CD4-positive, alpha-beta memory T cell (primary cell): ENCODE measurements around the gene PIGA. TPM values are rescaled to one million over a fixed set of nuclear protein-coding genes. Genes with fewer than 3 reads are reported as not detected.
"Not testable (repeated sequence)": the region's sequence is repeated elsewhere in the genome, so short reads cannot be mapped to it uniquely, and the experiment has no call there.

ENCODE experiments used
- CTCF ChIA-PET: fragments of 350-600 bp; sonication (Branson Sonifier 250); formaldehyde crosslinking; loops from one replicate; lab custom pipeline; 2021; ENCODE audit warnings: inconsistent platforms; ENCODE audit not compliant: partially characterized antibody; lab: Charles Lee
- POLR2A ChIA-PET: fragments of 350-600 bp; sonication (Branson Sonifier 250); formaldehyde crosslinking; loops from one replicate; lab custom pipeline; 2021; ENCODE audit not compliant: partially characterized antibody; lab: Charles Lee
- DNase-seq, 5 donors: peaks; one replicate each; pipeline versions ENCODE4 v3.0.0 to v3.0.0-alpha.2; 2020 to 2022; ENCODE audit warnings: mixed read lengths in 1 of 5
- H3K27ac ChIP-seq: one replicate; pipeline ENCODE4 v1.7.0; 2013; ENCODE audit warnings: low read depth, low read length
- H3K27me3 ChIP-seq: 2 replicates; pipeline ENCODE4 v1.7.0; 2013; ENCODE audit warnings: mild to moderate bottlenecking, low read length, moderate library complexity; ENCODE audit not compliant: insufficient read depth
- H3K36me3 ChIP-seq: 2 replicates; pipeline ENCODE4 v1.7.0; 2013; ENCODE audit warnings: mild to moderate bottlenecking, low read length, moderate library complexity; ENCODE audit not compliant: insufficient read depth
- H3K4me1 ChIP-seq: 2 replicates; pipeline ENCODE4 v1.7.0; 2013; ENCODE audit warnings: mild to moderate bottlenecking, low read length, moderate library complexity; ENCODE audit not compliant: insufficient read depth
- H3K4me3 ChIP-seq, 2 donors: one replicate each; pipeline ENCODE4 v1.7.0; 2013; ENCODE audit warnings: low read length in 2 of 2, mild to moderate bottlenecking in 1 of 2
- H3K9me3 ChIP-seq, 2 donors: one replicate each; pipeline ENCODE4 v1.7.0; 2013; ENCODE audit warnings: low read length in 2 of 2, control low read depth in 1 of 2; ENCODE audit not compliant: control insufficient read depth in 1 of 2
- H3K27ac Mint-ChIP-seq, 7 donors: one replicate each; pipeline ENCODE4 v1.8.0; 2020 to 2021; ENCODE audit warnings: mixed read lengths in 7 of 7, mild to moderate bottlenecking in 6 of 7, inconsistent platforms in 3 of 7, moderate library complexity in 3 of 7
- H3K27me3 Mint-ChIP-seq, 2 donors: one replicate each; pipeline ENCODE4 v1.8.0; 2020 to 2021; ENCODE audit warnings: mixed read lengths in 2 of 2
- H3K36me3 Mint-ChIP-seq, 2 donors: one replicate each; pipeline ENCODE4 v1.8.0; 2020 to 2021; ENCODE audit warnings: mixed read lengths in 2 of 2, inconsistent platforms in 1 of 2, mild to moderate bottlenecking in 1 of 2
- H3K4me1 Mint-ChIP-seq, 4 donors: one replicate each; pipeline ENCODE4 v1.8.0; 2020 to 2021; ENCODE audit warnings: mixed read lengths in 4 of 4, mild to moderate bottlenecking in 1 of 4
- H3K4me3 Mint-ChIP-seq, 8 donors: one replicate each; pipeline ENCODE4 v1.8.0; 2020 to 2021; ENCODE audit warnings: mixed read lengths in 8 of 8, mild to moderate bottlenecking in 7 of 8, moderate library complexity in 6 of 8, inconsistent platforms in 3 of 8
- H3K9me3 Mint-ChIP-seq, 8 donors: one replicate each; pipeline ENCODE4 v1.8.0; 2020 to 2021; ENCODE audit warnings: mixed read lengths in 8 of 8, mild to moderate bottlenecking in 5 of 8, inconsistent platforms in 3 of 8, moderate library complexity in 1 of 8
- intact Hi-C: fragments of 100-400 bp; cut with micrococcal nuclease; formaldehyde crosslinking; loops from one replicate; pipeline ENCODE4 v1.15.1; 2023
- polyA plus RNA-seq, 2 donors: library from polyadenylated mRNA; unstranded; fragments of 300-500 nt; fragmentation: Illumina TruSeq; gene quantifications; one replicate each; pipeline ENCODE4 v1.2.3, GENCODE V29; 2021
- total RNA-seq, 2 experiments: library from RNA; stranded (reverse); gene quantifications; one replicate each; pipeline ENCODE4 v1.2.3, GENCODE V29; 2021

The PIGA gene
- total and polyA plus RNA-seq, 4 experiments from 2014 or later: 6.4 to 32.3 (median 18.0) TPM

DNA sequence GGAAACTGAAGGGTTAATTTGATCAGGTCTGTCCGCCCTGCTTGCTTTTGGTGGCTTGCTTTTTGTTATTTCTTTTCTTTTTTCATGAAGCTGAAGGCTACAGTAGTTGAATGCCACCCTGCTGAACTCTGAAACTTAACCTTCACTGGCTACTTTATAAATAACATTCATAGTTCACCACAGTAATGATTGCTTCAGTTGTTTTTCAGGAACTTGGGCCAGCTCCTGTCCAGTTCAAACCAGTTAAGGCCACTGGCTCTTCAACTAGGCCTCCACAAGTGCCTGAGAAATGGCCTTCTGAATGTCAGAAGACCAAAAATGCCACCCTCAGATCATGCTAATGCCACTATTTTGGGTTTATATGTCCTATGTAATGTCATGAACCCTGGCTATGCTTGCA, 57.7 kb downstream of the PIGA start:
- CTCF ChIA-PET: no interaction called here
- no peaks in the 10 kb centered on the region for H3K9me3 ChIP-seq

DNA sequence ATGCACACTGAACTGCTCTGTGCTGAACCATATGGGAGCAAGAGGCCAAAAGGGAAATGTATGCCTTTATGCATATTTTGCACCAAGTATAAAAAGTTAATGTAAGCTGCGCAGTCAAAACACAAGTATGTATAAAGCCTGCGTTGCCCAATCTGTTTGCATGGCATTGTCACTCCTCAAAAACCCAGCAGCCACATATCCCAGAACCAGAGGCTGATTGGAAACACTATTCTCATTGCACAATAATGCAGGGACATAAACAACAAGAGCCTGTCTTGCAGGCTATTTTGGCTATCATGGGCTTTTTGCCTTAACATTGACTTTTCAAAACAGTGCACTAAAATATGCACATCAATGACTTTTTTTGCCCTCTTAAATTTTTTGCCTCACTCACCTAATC, 60.4 kb downstream of the PIGA start:
- peaks cover 0 to 5% (median 1%) of the 10 kb centered on the region in 4 donors for H3K4me1 Mint-ChIP-seq
- Histone ChIP-seq H3K9me3 (no peaks in the 10 kb centered on the region), H3K36me3 (no peaks in the 10 kb centered on the region), H3K4me1 (no peaks in the 10 kb centered on the region), H3K4me3 (no peak overlapping the region), H3K27ac (no peak overlapping the region), H3K27me3 (no peaks in the 10 kb centered on the region)
- no peaks in the 10 kb centered on the region for H3K36me3 Mint-ChIP-seq
- ChIA-PET CTCF (no interaction called here), POLR2A (no interaction called here)
- H3K4me3 Mint-ChIP-seq: no peak overlapping the region
- no peak overlapping the region for H3K27ac Mint-ChIP-seq
- H3K27me3 Mint-ChIP-seq: no peaks in the 10 kb centered on the region
- intact Hi-C loops: no loop called here
- no peak for DNase-seq
- H3K9me3 Mint-ChIP-seq: peaks cover 0 to 4% (median 0%) of the 10 kb centered on the region in 8 donors

More for the DNA sequence above, 57.7 kb downstream of the PIGA start:
- intact Hi-C loops: no loop called here
- H3K27ac Mint-ChIP-seq: no peak overlapping the region
- H3K9me3 Mint-ChIP-seq: peaks cover 0 to 9% (median 0%) of the 10 kb centered on the region in 8 donors
- peaks cover 0 to 3% of the 10 kb centered on the region in 2 donors for H3K27me3 Mint-ChIP-seq
- Histone ChIP-seq H3K4me1 (no peaks in the 10 kb centered on the region), H3K4me3 (no peak overlapping the region), H3K27ac (no peak overlapping the region), H3K36me3 (no peaks in the 10 kb centered on the region), H3K27me3 (no peaks in the 10 kb centered on the region)
- DNase-seq: no peak
- POLR2A ChIA-PET: no interaction called here
- H3K4me3 Mint-ChIP-seq: no peak overlapping the region
- H3K36me3 Mint-ChIP-seq: no peaks in the 10 kb centered on the region
- no peaks in the 10 kb centered on the region for H3K4me1 Mint-ChIP-seq

DNA sequence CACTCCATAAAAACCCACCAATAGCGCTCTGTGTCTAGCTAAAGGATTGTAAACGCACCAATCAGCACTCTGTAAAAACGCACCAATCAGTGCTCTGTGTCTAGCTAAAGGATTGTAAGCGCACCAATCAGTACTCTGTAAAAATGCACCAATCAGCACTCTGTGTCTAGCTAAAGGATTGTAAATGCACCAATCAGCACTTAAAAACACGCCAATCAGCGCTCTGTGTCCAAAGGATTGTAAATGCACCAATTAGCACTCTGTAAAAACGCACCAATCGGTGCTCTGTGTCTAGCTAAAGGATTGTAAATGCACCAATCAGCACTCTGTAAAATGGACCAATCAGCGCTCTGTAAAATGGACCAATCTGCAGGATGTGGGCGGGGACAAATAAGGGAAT, 62.0 kb downstream of the PIGA start:
- H3K27me3 Mint-ChIP-seq, POLR2A ChIA-PET, CTCF ChIA-PET, H3K36me3 Mint-ChIP-seq, DNase-seq, H3K27ac ChIP-seq, H3K36me3 ChIP-seq, H3K27me3 ChIP-seq, H3K4me1 Mint-ChIP-seq, H3K9me3 ChIP-seq, H3K4me3 ChIP-seq, H3K4me3 Mint-ChIP-seq, H3K9me3 Mint-ChIP-seq, intact Hi-C loops, H3K4me1 ChIP-seq, H3K27ac Mint-ChIP-seq: not testable (repeated sequence)

DNA sequence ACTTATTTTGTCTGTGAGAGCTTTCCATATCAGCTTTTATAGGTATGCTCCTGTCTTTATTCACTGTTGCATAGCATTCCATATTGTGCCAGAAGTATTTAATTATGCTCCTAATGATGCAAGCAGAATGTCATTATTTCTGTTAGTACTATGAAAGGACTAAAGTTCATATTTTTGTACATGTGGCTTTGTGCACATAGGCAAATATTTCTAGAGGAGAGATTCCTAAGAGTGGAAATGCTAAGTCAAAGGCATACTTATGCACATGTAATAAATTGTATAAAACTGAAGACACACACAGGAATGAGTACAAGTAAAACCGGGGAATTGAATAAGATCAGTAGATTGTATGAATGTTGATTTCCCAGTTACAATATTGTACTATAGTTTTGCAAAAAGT, 63.6 kb downstream of the PIGA start:
- intact Hi-C loops: no loop called here
- Mint-ChIP-seq H3K4me1 (peaks cover 0 to 10% (median 3%) of the 10 kb centered on the region in 4 donors), H3K36me3 (no peaks in the 10 kb centered on the region), H3K27ac (no peak overlapping the region), H3K9me3 (peaks cover 0 to 4% (median 0%) of the 10 kb centered on the region in 8 donors), H3K4me3 (no peak overlapping the region), H3K27me3 (no peaks in the 10 kb centered on the region)
- Histone ChIP-seq H3K36me3 (no peaks in the 10 kb centered on the region), H3K27ac (no peak overlapping the region), H3K4me3 (no peak overlapping the region), H3K9me3 (no peaks in the 10 kb centered on the region), H3K27me3 (no peaks in the 10 kb centered on the region), H3K4me1 (no peaks in the 10 kb centered on the region)
- ChIA-PET POLR2A (no interaction called here), CTCF (no interaction called here)
- DNase-seq: no peak

DNA sequence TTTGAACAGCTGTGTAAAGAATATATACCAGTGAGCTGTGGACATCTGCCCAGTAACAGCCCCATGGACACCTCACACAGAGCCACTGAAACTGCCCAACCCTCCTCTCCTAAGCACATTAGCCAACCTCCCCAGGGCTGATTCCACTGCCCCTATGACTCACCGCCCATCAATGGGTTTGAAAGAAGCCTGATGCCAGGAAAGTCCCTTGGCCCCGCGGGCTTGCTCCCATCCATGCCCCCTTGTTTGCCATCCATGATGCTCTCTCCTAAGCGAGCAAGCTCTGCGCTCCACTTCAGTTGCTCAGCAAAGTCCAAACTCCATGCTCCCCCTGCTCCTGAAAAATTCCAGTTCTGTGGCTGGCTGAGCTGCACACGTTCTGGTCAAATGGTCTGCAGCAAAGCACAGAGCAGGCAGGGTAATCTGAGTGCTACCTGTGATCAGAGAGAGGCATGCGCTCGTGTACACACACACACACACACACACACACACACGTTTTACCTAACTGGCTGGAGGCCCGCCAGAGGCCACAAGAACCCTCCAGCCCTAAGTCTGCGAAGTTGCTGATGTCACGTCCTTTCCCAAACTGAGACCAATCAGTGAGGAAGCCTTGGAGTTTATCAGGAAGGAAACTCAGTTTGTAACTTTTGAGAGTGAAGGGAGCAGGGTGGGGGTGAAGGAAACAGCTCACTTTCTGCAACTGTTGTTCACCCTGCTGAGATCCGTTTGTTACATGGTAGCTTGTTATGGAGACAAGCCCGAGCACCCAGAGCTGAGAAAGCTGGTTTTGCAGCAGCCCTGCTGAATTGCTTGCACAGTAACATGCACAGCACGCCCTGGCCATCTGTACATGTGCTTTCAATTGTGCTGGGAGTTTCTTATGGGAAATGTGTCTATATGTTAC, 65.5 kb downstream of the PIGA start, which contains the start of gene ASB9:
Gene ASB9, minus strand, starts transcription at position 466 of the 904 bp plus-strand sequence. Its CDS starts 209 bp downstream, at position 257.
- Mint-ChIP-seq H3K4me1 (peaks cover 0 to 10% (median 3%) of the 10 kb centered on the region in 4 donors), H3K9me3 (peaks cover 0 to 4% (median 0%) of the 10 kb centered on the region in 8 donors), H3K4me3 (peak within 1 kb of the TSS; percentile 25 to 75 (median 69)), H3K27me3 (no peaks in the 10 kb centered on the region), H3K36me3 (no peaks in the 10 kb centered on the region), H3K27ac (peak within 1 kb of the TSS; percentile 18 to 87 (median 66))
- CTCF ChIA-PET: no interaction called here
- peak in 4 of 5 donors; percentile 16 to 29 (median 22) for DNase-seq
- H3K4me1 ChIP-seq: no peaks in the 10 kb centered on the region
- no peak within 1 kb of the TSS for H3K4me3 ChIP-seq
- H3K27me3 ChIP-seq: no peaks in the 10 kb centered on the region
- no peak within 1 kb of the TSS for H3K27ac ChIP-seq
- H3K9me3 ChIP-seq: no peaks in the 10 kb centered on the region
- intact Hi-C loops: no loop called here
- POLR2A ChIA-PET: no interaction called here
- H3K36me3 ChIP-seq: no peaks in the 10 kb centered on the region

Other genes starting within 250 kb of the PIGA start
- gene ASB9, start 65.4 kb downstream of the PIGA start, total RNA-seq: not detected
- under 1 TPM in 1 of 2 donors, not detected in 1; 0.73 TPM for gene ASB9, start 65.4 kb downstream of the PIGA start, polyA plus RNA-seq
- not detected for gene ASB11, start 19.9 kb downstream of the PIGA start, total RNA-seq
- gene ASB11, start 19.9 kb downstream of the PIGA start, polyA plus RNA-seq: not detected
- gene VEGFD, start 48.9 kb upstream of the PIGA start, total RNA-seq: under 1 TPM in 1 of 2 experiments, not detected in 1; 0.15 TPM
- not detected for gene VEGFD, start 48.9 kb upstream of the PIGA start, polyA plus RNA-seq
- under 1 TPM in 1 of 2 experiments, not detected in 1; 0.53 TPM for gene PIR, start 157.8 kb upstream of the PIGA start, total RNA-seq
- not detected for gene PIR, start 157.8 kb upstream of the PIGA start, polyA plus RNA-seq
- not detected for gene BMX, start 165.3 kb upstream of the PIGA start, total RNA-seq
- gene BMX, start 165.3 kb upstream of the PIGA start, polyA plus RNA-seq: not detected